Measurements from ENCODE around the gene RTN4IP1. TPM values are rescaled to one million over a fixed set of nuclear protein-coding genes. Genes with fewer than 3 reads are reported as not detected.

RTN4IP1 gene
- total RNA-seq, 1 experiment from 2014 or later, result 11.2 TPM

GRCh38 chr6:106618324-106618723, 11.0 kb downstream of the RTN4IP1 start:
- ChIA-PET CTCF (no interaction called here), POLR2A (no interaction called here)
- Mint-ChIP-seq H3K4me3 (ENCODE audit: unreplicated experiment) (no peak overlapping the region), H3K4me1 (ENCODE audit: low read depth, unreplicated experiment) (no peaks in the 10 kb centered on the region), H3K9me3 (ENCODE audit: unreplicated experiment) (no peaks in the 10 kb centered on the region), H3K27me3 (ENCODE audit: insufficient read depth, unreplicated experiment) (no peaks in the 10 kb centered on the region), H3K27ac (ENCODE audit: unreplicated experiment) (no peak overlapping the region), H3K36me3 (ENCODE audit: insufficient read depth, unreplicated experiment) (no peaks in the 10 kb centered on the region)
- H3K4me3 ChIP-seq (ENCODE audit: low read depth, low read length), result no peak overlapping the region
- intact Hi-C loops (cut with micrococcal nuclease; ENCODE audit: unreplicated experiment), result no loop called here
- BruUV-seq (replicated peaks), result no TSS peak
- H3K4me1 ChIP-seq, result 0 out of 2 replicates have a peak, but pooled peaks cover 10% of the 10 kb centered on the region
- no peaks in the 10 kb centered on the region for H3K36me3 ChIP-seq (ENCODE audit: control insufficient read depth, insufficient read depth, low read length)
- TF ChIP-seq, protein P1, sequence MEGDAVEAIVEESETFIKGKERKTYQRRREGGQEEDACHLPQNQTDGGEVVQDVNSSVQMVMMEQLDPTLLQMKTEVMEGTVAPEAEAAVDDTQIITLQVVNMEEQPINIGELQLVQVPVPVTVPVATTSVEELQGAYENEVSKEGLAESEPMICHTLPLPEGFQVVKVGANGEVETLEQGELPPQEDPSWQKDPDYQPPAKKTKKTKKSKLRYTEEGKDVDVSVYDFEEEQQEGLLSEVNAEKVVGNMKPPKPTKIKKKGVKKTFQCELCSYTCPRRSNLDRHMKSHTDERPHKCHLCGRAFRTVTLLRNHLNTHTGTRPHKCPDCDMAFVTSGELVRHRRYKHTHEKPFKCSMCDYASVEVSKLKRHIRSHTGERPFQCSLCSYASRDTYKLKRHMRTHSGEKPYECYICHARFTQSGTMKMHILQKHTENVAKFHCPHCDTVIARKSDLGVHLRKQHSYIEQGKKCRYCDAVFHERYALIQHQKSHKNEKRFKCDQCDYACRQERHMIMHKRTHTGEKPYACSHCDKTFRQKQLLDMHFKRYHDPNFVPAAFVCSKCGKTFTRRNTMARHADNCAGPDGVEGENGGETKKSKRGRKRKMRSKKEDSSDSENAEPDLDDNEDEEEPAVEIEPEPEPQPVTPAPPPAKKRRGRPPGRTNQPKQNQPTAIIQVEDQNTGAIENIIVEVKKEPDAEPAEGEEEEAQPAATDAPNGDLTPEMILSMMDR (IDR thresholded peaks at IDR 0.05; ENCODE audit: insufficient read depth in 1 of 2, low read depth in 1 of 2, low read length in 1 of 2, severe bottlenecking in 1 of 2, unreplicated experiment in 1 of 2), result no peak
- no peaks in the 10 kb centered on the region for H3K9me3 ChIP-seq
- DNase-seq, result no peak
- H3K27me3 ChIP-seq (replicated peaks; ENCODE audit: control insufficient read depth, insufficient read depth, low read length), result no peaks in the 10 kb centered on the region

GRCh38 chr6:106617857-106618256, 11.4 kb downstream of the RTN4IP1 start:
- no peaks in the 10 kb centered on the region for H3K9me3 Mint-ChIP-seq (ENCODE audit: unreplicated experiment)
- no peak overlapping the region for H3K27ac Mint-ChIP-seq (ENCODE audit: unreplicated experiment)
- no peak for DNase-seq
- H3K9me3 ChIP-seq, result no peaks in the 10 kb centered on the region
- ChIA-PET CTCF (no interaction called here), POLR2A (no interaction called here)
- intact Hi-C loops (cut with micrococcal nuclease; ENCODE audit: unreplicated experiment), result no loop called here
- no peaks in the 10 kb centered on the region for H3K27me3 ChIP-seq (replicated peaks; ENCODE audit: control insufficient read depth, insufficient read depth, low read length)
- H3K4me3 Mint-ChIP-seq (ENCODE audit: unreplicated experiment), result no peak overlapping the region
- no peaks in the 10 kb centered on the region for H3K27me3 Mint-ChIP-seq (ENCODE audit: insufficient read depth, unreplicated experiment)
- TF ChIP-seq, protein P1 (IDR thresholded peaks at IDR 0.05; ENCODE audit: insufficient read depth in 1 of 2, low read depth in 1 of 2, low read length in 1 of 2, severe bottlenecking in 1 of 2, unreplicated experiment in 1 of 2), result no peak
- no peaks in the 10 kb centered on the region for H3K4me1 Mint-ChIP-seq (ENCODE audit: low read depth, unreplicated experiment)
- H3K36me3 Mint-ChIP-seq (ENCODE audit: insufficient read depth, unreplicated experiment), result no peaks in the 10 kb centered on the region
- no peak overlapping the region for H3K4me3 ChIP-seq (ENCODE audit: low read depth, low read length)
- no TSS peak for BruUV-seq (replicated peaks)
- H3K4me1 ChIP-seq, result 0 out of 2 replicates have a peak, but pooled peaks cover 10% of the 10 kb centered on the region
- H3K36me3 ChIP-seq (ENCODE audit: control insufficient read depth, insufficient read depth, low read length), result no peaks in the 10 kb centered on the region

- Mint-ChIP-seq H3K9me3 (ENCODE audit: unreplicated experiment) (no peaks in the 10 kb centered on the region), H3K27me3 (ENCODE audit: insufficient read depth, unreplicated experiment) (no peaks in the 10 kb centered on the region), H3K36me3 (ENCODE audit: insufficient read depth, unreplicated experiment) (no peaks in the 10 kb centered on the region), H3K27ac (ENCODE audit: unreplicated experiment) (no peak overlapping the region), H3K4me3 (ENCODE audit: unreplicated experiment) (no peak overlapping the region), H3K4me1 (ENCODE audit: low read depth, unreplicated experiment) (no peaks in the 10 kb centered on the region)
- no peaks in the 10 kb centered on the region for H3K36me3 ChIP-seq (ENCODE audit: control insufficient read depth, insufficient read depth, low read length)
- TF ChIP-seq, protein P1 (IDR thresholded peaks at IDR 0.05; ENCODE audit: insufficient read depth in 1 of 2, low read depth in 1 of 2, low read length in 1 of 2, severe bottlenecking in 1 of 2, unreplicated experiment in 1 of 2), result no peak
- no peak for DNase-seq
- POLR2A ChIA-PET, result no interaction called here
- 0 out of 2 replicates have a peak, but pooled peaks cover 10% of the 10 kb centered on the region for H3K4me1 ChIP-seq
- CTCF ChIA-PET, result no interaction called here
- H3K4me3 ChIP-seq (ENCODE audit: low read depth, low read length), result no peak overlapping the region
- intact Hi-C loops (cut with micrococcal nuclease; ENCODE audit: unreplicated experiment), result no loop called here
- H3K9me3 ChIP-seq, result no peaks in the 10 kb centered on the region
- no peaks in the 10 kb centered on the region for H3K27me3 ChIP-seq (replicated peaks; ENCODE audit: control insufficient read depth, insufficient read depth, low read length)
- no TSS peak for BruUV-seq (replicated peaks)
Measured at GRCh38 chr6:106617302-106617701, 12.0 kb downstream of the RTN4IP1 start.
